SK-N-MC (cell line): Measurements from ENCODE around the gene SBK1.

ENCODE experiments used
- EZH2 ChIP-seq: fragments of 200-600 bp; sonication (generic); IDR thresholded peaks from one replicate; pipeline ENCODE4 v1.6.1; 2017; ENCODE audit warnings: antibody characterized with exemption
- FOXP2 ChIP-seq: optimal IDR thresholded peaks from 2 replicates; pipeline ENCODE3; 2011; ENCODE audit warnings: mild to moderate bottlenecking, moderate library complexity; ENCODE audit not compliant: insufficient read depth; ENCODE audit errors: extremely low read length, control extremely low read depth
- POLR2AphosphoS5 ChIP-seq: IDR thresholded peaks from 2 replicates; pipeline ENCODE4 v1.6.1; 2012; ENCODE audit warnings: mild to moderate bottlenecking, low read depth, low read length, borderline replicate concordance

- TF ChIP-seq EZH2: no peak
- no peak for TF ChIP-seq POLR2AphosphoS5
- TF ChIP-seq FOXP2: no peak
Observed at GRCh38 chr16:28293601-28293960, 1.3 kb downstream of the SBK1 start.
